Esophagus squamous epithelium (tissue), 5 donors: ENCODE measurements around the gene CNST. TPM values are rescaled to one million over a fixed set of nuclear protein-coding genes. Genes with fewer than 3 reads are reported as not detected.
"Not testable (repeated sequence)": the region's sequence is repeated elsewhere in the genome, so short reads cannot be mapped to it uniquely, and the experiment has no call there.

ENCODE experiments used
- DNase-seq: peaks from one replicate; lab custom pipeline; 2025; lab: John Stamatoyannopoulos, UW
- H3K27ac ChIP-seq, 4 donors: fragments of 200-600 bp; sonication (generic); one replicate each; pipeline ENCODE4 v1.5.1; 2016 to 2019; ENCODE audit warnings: mild to moderate bottlenecking in 1 of 4
- H3K27me3 ChIP-seq, 4 donors: fragments of 200-600 bp; sonication (generic); 1 replicate in 3 of 4; 2 replicates in 1 of 4; pipeline versions ENCODE4 v1.5.1 to v1.6.0; 2017 to 2021; ENCODE audit warnings: antibody characterized with exemption in 1 of 4
- H3K36me3 ChIP-seq, 3 donors: fragments of 200-600 bp; sonication (generic); one replicate each; pipeline ENCODE4 v1.5.1; 2016 to 2019
- H3K4me1 ChIP-seq, 3 donors: fragments of 200-600 bp; sonication (generic); one replicate each; pipeline ENCODE4 v1.5.1; 2017 to 2019
- H3K4me3 ChIP-seq, 4 donors: fragments of 200-600 bp; sonication (generic); 1 replicate in 3 of 4; 2 replicates in 1 of 4; pipeline ENCODE4 v1.5.1; 2016 to 2019; ENCODE audit warnings: mild to moderate bottlenecking in 2 of 4, moderate library complexity in 1 of 4
- H3K9me3 ChIP-seq, 3 donors: fragments of 200-600 bp; sonication (generic); one replicate each; pipeline ENCODE4 v1.5.1; 2016 to 2019
- POLR2A ChIP-seq, 4 donors: fragments of 450-650 bp; IDR thresholded peaks; one replicate each; pipeline ENCODE4 v1.6.1; 2017; ENCODE audit warnings: antibody characterized with exemption in 4 of 4, mild to moderate bottlenecking in 4 of 4, moderate library complexity in 3 of 4
- WGBS, 2 donors: methylation state at CpG; one replicate each; pipeline ENCODE4 v1.1.5; 2018; 5-methylcytosine and 5-hydroxymethylcytosine counted together
- intact Hi-C: fragments of 100-400 bp; cut with DNase I; formaldehyde crosslinking; loops from one replicate; pipeline ENCODE4 v1.15.0; 2022
- total RNA-seq, 4 donors: library from RNA; depleted of rRNA; stranded (reverse); fragments of >200 nt; gene quantifications; one replicate each; pipeline ENCODE4 v1.1.0, GENCODE V29; 2016
- TF ChIP-seq, protein P1 (sequence below), 6 experiments: fragments of 450-650 bp in 4 of 6; fragments of 200-600 bp in 2 of 6; sonication (generic) in 2 of 6; IDR thresholded peaks; one replicate each; pipeline ENCODE4 v1.5.1; 2016 to 2019; ENCODE audit warnings: antibody characterized with exemption in 6 of 6, mild to moderate bottlenecking in 4 of 6, moderate library complexity in 4 of 6
- donor health status: DM: yes; HTN: yes; CAD: no.

CNST gene
- total RNA-seq, 4 donors from 2014 or later, result 7.5 to 31.5 (median 12.4) TPM

DNA sequence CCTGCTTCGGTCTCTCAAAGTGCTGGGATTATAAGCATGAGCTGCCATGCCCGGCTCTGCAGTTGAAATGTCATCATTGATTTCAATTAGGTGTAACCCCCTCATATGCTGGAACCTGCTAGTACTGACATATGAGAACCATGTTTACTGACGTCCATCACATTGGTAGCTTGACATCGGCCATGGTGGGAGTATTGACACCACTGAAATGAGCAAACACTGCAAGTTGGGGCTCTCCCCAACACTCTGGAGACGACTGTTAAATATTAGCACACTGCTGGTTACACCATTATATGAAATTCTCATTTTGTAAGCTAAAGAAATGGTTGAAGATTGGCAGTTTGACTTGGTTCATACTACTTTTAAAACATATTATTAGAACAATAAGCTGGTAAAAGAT is 63.7 kb downstream of the CNST start:
- H3K9me3 ChIP-seq, result no peaks in the 10 kb centered on the region
- TF ChIP-seq POLR2A (IDR thresholded peaks at IDR 0.05), result no peak
- TF ChIP-seq, protein P1, sequence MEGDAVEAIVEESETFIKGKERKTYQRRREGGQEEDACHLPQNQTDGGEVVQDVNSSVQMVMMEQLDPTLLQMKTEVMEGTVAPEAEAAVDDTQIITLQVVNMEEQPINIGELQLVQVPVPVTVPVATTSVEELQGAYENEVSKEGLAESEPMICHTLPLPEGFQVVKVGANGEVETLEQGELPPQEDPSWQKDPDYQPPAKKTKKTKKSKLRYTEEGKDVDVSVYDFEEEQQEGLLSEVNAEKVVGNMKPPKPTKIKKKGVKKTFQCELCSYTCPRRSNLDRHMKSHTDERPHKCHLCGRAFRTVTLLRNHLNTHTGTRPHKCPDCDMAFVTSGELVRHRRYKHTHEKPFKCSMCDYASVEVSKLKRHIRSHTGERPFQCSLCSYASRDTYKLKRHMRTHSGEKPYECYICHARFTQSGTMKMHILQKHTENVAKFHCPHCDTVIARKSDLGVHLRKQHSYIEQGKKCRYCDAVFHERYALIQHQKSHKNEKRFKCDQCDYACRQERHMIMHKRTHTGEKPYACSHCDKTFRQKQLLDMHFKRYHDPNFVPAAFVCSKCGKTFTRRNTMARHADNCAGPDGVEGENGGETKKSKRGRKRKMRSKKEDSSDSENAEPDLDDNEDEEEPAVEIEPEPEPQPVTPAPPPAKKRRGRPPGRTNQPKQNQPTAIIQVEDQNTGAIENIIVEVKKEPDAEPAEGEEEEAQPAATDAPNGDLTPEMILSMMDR (IDR thresholded peaks at IDR 0.05), result no peak
- WGBS, 2 donors, result 75 to 79% methylated on average over 4 to 5 of the region's 5 CpGs
- intact Hi-C loops, result no loop called here
- peaks cover 0 to 14% (median 7%) of the 10 kb centered on the region in 3 donors for H3K4me1 ChIP-seq
- peaks cover 0 to 65% (median 4%) of the 10 kb centered on the region in 3 donors for H3K36me3 ChIP-seq
- H3K27ac ChIP-seq, result no peak overlapping the region
- no peaks in the 10 kb centered on the region for H3K27me3 ChIP-seq
- H3K4me3 ChIP-seq, result no peak overlapping the region
- DNase-seq, result no peak

DNA sequence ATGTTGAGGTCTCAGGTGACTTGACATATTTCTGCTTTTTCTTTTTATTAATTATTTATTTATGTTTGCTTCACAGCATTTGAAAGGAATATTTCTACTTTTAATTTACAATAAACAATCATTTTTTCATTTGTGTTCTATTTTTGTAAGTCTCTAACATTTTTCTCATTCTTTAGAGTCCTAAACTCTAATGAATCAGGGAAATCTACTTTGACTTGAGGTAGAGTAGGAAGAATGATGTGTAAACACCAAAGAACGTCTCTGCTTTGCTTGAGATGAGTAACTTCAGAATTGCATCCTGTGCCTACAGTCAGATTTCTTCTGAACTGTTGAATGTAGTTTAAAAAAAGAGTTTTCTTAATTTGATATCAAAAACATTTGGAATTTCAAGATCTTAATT is 65.2 kb downstream of the CNST start:
- no peak for TF ChIP-seq POLR2A (IDR thresholded peaks at IDR 0.05)
- TF ChIP-seq, protein P1 (IDR thresholded peaks at IDR 0.05), result no peak
- Histone ChIP-seq H3K27me3 (no peaks in the 10 kb centered on the region), H3K4me3 (no peak overlapping the region), H3K27ac (no peak overlapping the region), H3K36me3 (peaks cover 0 to 71% (median 4%) of the 10 kb centered on the region in 3 donors), H3K4me1 (peaks cover 0 to 14% (median 7%) of the 10 kb centered on the region in 3 donors), H3K9me3 (no peaks in the 10 kb centered on the region)
- intact Hi-C loops, result no loop called here
- 53 to 64% methylated on average over 1 of the region's 1 CpG for WGBS, 2 donors
- DNase-seq, result no peak

DNA sequence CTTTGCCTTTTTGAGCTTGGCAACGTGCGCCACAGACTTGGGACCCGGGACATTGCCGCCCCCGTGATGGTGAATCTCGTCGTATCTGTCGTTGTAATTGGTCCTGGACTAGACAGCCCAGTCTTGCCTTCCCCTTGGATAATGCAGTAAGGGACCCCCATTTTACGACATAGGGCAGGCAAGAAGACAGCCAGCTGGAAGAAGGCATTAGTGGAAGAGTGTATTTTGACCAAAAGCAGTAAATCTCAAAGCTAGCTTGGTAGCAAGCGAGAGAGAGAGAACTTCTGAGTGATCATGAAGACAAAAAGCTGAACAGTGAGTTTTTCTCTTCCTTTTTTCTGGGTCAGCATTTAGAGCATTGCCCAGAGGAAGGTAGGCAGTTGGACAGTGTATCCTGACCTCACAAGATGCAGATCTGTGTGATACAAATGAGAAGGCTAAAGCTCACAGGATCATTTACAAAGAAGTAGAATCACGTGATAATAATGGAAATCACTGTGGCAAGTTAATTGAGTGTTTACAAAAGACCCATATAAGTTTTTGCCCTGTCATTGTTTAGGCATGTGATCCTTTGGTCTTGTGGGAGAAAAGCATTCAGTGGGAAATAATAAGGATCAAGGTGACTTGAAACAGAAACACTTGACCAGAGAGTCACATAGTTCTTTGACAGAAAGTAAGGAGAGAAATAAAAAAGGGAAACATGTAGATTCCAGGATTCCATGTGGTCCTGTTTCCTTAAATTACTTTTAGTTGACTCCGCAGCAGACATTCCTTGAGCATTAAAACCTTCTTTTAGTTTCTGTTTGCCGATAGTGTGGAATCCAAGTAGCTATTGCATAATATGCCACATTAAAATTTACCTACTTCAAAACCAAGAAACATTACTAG is 66.3 kb downstream of the CNST start:
- intact Hi-C loops, result no loop called here
- H3K27ac ChIP-seq, result peak overlapping the region in 2 of 4 donors; percentile 52 to 58
- H3K4me3 ChIP-seq, result peak overlapping the region in 1 of 4 donors; percentile 26
- H3K36me3 ChIP-seq, result peaks cover 0 to 71% (median 4%) of the 10 kb centered on the region in 3 donors
- no peaks in the 10 kb centered on the region for H3K9me3 ChIP-seq
- no peak for TF ChIP-seq POLR2A (IDR thresholded peaks at IDR 0.05)
- TF ChIP-seq, protein P1 (IDR thresholded peaks at IDR 0.05), result no peak
- DNase-seq, result no peak
- 85 to 89% methylated on average over 13 of the region's 13 CpGs for WGBS, 2 donors
- H3K27me3 ChIP-seq, result no peaks in the 10 kb centered on the region
- peaks cover 0 to 14% (median 7%) of the 10 kb centered on the region in 3 donors for H3K4me1 ChIP-seq

DNA sequence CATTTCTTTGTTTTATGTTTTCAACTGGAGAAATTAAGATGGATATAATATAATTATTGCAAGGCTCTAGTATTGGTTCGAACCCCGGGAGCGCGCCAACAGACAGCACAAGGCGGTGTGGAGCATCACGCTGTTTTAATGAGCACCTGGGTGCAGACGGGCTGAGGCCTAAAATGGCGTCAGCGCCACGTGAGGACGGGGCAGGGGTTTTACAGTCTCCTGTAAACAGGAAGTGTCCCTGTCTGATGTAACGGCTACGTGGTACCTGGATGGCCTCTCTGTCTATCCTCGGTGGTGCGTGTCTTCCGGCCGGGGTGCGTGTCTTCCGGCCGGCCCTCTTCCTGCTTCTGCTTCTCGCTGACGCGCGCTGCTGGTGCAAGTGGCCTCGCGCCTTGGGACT is 68.4 kb downstream of the CNST start:
- H3K27ac ChIP-seq, H3K9me3 ChIP-seq, H3K4me3 ChIP-seq, H3K27me3 ChIP-seq, intact Hi-C loops, DNase-seq: not testable (repeated sequence)
- 90 to 97% methylated on average over 11 to 15 of the region's 26 CpGs for WGBS, 2 donors
- Histone ChIP-seq H3K36me3 (peaks cover 0 to 72% (median 8%) of the 10 kb centered on the region in 3 donors), H3K4me1 (peaks cover 0 to 23% (median 7%) of the 10 kb centered on the region in 3 donors)

DNA sequence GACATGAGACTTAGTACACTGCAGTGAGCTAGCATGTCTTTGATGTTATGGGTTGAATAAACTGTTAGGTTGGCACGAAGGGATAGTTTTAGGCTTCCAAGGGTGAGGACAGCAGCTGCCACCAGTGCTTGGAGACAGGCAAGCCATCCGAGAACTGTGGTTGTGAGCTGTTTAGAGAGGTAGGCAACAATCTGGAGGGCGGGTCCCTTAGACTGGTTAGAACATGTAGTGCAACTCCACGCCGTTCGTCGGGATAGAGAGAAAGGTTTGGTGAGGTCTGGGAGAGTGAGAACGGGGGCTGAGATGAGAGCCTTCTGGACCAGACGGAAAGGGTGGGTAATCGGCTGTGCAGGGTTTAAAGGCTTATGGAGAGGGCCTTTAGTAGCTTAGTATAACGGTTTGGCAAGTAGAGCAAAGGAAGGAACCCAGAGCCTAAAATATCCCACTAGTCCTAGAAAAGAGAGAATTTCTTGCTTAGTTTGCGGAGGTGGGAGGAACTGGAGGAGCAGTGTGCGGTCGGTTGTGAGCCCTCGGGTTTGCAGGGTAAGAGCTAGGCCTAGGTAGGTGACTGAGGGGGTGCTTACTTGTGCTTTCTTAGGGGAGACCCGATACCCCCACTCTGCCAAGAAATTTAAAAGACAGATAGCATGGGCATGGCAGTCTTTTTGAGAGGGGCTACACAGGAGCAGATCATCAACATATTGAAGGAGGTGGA is 72.8 kb downstream of the CNST start:
- Histone ChIP-seq H3K9me3 (no peaks in the 10 kb centered on the region), H3K27me3 (no peaks in the 10 kb centered on the region), H3K27ac (peak overlapping the region in 3 of 4 donors; percentile 26 to 54 (median 38)), H3K4me1 (peaks cover 0 to 18% (median 0%) of the 10 kb centered on the region in 3 donors), H3K36me3 (peaks cover 0 to 71% (median 8%) of the 10 kb centered on the region in 3 donors), H3K4me3 (no peak overlapping the region)
- TF ChIP-seq, protein P1 (IDR thresholded peaks at IDR 0.05), result no peak
- no peak for TF ChIP-seq POLR2A (IDR thresholded peaks at IDR 0.05)
- DNase-seq, result no peak
- 78 to 84% methylated on average over 16 of the region's 16 CpGs for WGBS, 2 donors
- intact Hi-C loops, result no loop called here
